ENCODE results near the gene NUDC. TPM values are rescaled to one million over a fixed set of nuclear protein-coding genes. Genes with fewer than 3 reads are reported as not detected.

Gene NUDC
- total RNA-seq, 1 donor = 26.7 TPM

DNA sequence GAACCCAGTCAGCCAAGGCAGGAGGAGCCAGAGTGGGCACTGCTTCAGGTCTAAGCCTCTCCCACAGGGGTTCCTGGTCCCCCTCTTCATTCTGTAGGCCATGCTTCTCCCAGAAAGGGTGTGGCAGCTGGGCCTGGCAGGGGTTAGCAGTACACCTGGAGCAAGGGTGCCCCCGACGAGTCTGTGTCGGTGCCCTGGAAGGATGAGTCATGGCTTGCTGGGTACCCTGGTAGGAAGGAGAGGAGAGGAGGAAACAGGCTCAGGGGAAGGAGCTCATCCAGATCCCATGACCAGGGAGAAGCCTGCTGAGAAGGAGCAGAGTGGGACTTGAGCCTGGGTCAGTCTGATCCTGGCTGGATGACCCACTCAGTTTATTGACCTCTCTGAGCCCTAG is 28.4 kb downstream of the NUDC start:
- H3K4me3 ChIP-seq (ENCODE audit: low read depth, low read length) = no peak overlapping the region
- no peak for DNase-seq (ENCODE audit: low read depth)
- TF ChIP-seq, protein P1, sequence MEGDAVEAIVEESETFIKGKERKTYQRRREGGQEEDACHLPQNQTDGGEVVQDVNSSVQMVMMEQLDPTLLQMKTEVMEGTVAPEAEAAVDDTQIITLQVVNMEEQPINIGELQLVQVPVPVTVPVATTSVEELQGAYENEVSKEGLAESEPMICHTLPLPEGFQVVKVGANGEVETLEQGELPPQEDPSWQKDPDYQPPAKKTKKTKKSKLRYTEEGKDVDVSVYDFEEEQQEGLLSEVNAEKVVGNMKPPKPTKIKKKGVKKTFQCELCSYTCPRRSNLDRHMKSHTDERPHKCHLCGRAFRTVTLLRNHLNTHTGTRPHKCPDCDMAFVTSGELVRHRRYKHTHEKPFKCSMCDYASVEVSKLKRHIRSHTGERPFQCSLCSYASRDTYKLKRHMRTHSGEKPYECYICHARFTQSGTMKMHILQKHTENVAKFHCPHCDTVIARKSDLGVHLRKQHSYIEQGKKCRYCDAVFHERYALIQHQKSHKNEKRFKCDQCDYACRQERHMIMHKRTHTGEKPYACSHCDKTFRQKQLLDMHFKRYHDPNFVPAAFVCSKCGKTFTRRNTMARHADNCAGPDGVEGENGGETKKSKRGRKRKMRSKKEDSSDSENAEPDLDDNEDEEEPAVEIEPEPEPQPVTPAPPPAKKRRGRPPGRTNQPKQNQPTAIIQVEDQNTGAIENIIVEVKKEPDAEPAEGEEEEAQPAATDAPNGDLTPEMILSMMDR (IDR thresholded peaks at IDR 0.05; ENCODE audit: insufficient read depth, low read length) = no peak

DNA sequence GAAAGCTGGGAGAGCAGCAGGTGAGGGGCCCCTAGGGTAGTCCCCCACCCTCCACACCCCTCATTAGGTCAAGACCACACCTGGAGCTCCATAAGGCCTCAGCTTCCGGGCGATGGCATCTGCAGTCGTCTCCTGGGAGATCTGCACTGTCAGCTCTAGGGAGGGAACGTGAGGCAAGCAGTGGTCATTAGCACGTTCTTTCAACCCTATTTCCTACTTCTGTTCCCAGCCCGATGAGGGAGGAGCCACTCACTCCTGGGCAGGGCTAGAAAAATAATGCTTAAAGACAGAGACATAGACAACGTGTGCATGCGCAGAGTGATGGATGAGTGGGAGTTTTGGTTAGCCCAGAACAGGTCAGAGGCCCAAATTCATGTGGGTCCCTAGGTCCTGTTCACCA is 29.1 kb downstream of the NUDC start:
- TF ChIP-seq, protein P1 (IDR thresholded peaks at IDR 0.05; ENCODE audit: insufficient read depth, low read length) = no peak
- no peak for DNase-seq (ENCODE audit: low read depth)
- H3K4me3 ChIP-seq (ENCODE audit: low read depth, low read length) = no peak overlapping the region

DNA sequence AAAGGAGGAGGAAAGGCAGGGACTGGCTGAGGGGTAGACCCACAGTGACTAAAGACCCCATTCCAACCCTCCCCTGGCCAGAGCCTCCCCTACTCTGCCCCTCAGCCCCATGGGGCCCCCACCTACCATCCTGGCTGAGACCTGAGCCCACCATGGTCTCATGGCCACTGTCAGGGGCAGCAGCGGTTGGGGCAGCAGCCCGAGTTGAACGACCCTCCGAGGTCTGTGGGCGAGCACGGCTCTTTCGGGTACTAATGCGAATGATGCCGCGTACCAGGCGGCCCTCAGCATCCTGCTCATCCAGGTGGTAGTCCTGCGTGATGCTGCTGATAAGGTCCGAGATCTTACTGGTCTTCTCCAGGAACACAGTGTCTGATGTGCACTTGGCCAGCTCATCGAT is 29.7 kb downstream of the NUDC start:
- no peak for DNase-seq (ENCODE audit: low read depth)
- no peak overlapping the region for H3K4me3 ChIP-seq (ENCODE audit: low read depth, low read length)
- TF ChIP-seq, protein P1 (IDR thresholded peaks at IDR 0.05; ENCODE audit: insufficient read depth, low read length) = no peak

DNA sequence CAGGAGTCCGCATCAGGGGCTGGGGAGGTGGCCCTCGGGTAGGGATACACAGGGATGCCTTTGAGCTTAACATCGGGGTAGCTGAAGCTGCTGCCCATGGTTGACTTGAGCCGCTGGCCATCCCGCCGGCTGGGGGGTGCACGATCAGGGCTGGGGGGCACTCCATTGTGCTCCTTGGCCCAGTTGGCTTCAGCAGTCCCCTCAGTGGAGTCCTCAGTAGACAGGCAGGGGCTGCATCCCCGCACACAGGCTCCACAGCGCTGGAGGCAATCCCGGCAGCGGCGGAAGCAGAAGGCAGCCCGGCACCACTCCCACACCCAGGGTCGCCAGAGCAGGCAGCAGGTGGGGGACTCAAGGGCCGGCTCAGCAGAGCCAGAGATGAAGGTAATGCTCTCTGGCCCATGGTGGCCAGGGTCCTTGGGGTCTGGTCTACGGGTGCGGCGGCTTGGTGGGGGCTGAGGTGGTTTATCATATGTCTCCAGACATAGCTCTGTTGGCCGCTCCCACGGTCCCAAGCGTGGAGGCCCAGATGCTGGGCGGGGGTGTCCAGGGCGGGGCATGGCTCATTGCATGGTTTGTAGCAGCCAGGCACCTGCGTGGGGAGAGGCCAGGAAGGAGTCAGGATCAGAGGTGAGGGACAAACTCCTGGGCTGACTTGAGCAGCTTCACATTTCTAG is 30.4 kb downstream of the NUDC start:
- TF ChIP-seq, protein P1 (IDR thresholded peaks at IDR 0.05; ENCODE audit: insufficient read depth, low read length) = no peak
- DNase-seq (ENCODE audit: low read depth) = no peak
- no peak overlapping the region for H3K4me3 ChIP-seq (ENCODE audit: low read depth, low read length)

DNA sequence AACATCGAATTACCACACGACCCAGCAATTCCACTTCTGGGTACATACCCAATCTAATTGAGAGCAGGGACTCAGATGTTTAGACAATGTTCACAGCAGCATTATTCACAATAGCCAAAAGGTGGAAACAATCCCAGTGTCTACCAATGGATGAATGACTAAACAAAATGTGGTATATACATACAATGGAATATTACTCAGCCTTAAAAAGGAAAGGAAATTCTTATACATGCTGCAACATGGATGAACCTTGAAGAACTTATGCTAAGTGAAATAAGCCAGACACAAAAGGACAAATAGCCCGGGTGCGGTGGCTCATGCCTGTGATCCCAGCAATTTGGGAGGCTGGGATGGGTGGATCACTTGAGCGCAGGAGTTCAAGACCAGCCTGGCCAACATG is 31.8 kb downstream of the NUDC start:
- H3K4me3 ChIP-seq (ENCODE audit: low read depth, low read length) = no peak overlapping the region
- TF ChIP-seq, protein P1 (IDR thresholded peaks at IDR 0.05; ENCODE audit: insufficient read depth, low read length) = no peak
- no peak for DNase-seq (ENCODE audit: low read depth)

DNA sequence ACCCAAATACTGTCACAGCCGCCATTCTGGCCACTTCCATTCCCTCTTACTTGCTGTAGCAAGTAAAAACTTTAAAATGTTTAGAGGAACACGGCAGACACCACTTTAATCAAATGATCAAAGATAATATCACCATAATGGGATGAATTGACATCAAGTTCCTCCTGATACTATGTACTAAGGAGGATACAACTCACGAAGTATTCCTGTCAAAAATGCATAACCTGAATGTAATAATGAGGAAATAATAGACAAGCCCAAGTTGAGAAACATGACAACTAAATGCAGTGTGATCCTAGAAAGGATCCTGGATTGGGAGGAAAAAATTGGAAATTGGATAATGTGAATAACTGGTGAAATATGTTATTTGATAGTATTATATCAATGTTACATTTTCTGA is 34.8 kb downstream of the NUDC start:
- DNase-seq (ENCODE audit: low read depth) = no peak
- no peak overlapping the region for H3K4me3 ChIP-seq (ENCODE audit: low read depth, low read length)
- TF ChIP-seq, protein P1 (IDR thresholded peaks at IDR 0.05; ENCODE audit: insufficient read depth, low read length) = no peak

DNA sequence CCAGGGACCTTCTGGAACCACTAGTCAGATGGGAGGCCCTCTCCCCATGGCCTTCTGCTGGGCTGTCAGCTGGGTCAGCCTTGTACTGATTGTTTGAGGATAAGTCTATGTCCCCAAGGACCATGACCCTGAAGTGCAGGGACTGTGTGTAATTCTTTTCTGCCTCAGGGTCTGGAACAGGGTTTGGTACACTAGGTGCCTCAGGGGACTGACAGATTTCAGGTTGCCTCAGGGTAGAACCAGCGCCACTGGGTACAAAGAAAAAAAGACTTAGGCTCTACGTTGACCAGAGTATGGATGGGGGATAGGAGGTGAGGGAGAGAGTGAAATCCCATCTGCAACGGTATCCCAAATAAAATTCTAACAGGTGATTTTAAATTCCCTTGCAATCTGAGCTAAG is 35.8 kb downstream of the NUDC start:
- TF ChIP-seq, protein P1 (IDR thresholded peaks at IDR 0.05; ENCODE audit: insufficient read depth, low read length) = no peak
- H3K4me3 ChIP-seq (ENCODE audit: low read depth, low read length) = no peak overlapping the region

More for the DNA sequence above, 35.8 kb downstream of the NUDC start:
- DNase-seq (ENCODE audit: low read depth) = no peak
